RPMI7951 (cell line): ENCODE data around the gene CCDC33. TPM values are rescaled to one million over a fixed set of nuclear protein-coding genes. Genes with fewer than 3 reads are reported as not detected.
A peak's percentile ranks its signal among the peaks of the same experiment; 100 is the strongest.

Experiments used
- DNase-seq: peaks from one replicate; pipeline ENCODE4 v3.0.0-alpha.2; 2012; ENCODE audit warnings: low read depth
- total RNA-seq: library from RNA; depleted of rRNA; stranded (reverse); fragments of >200 nt; shearing (Covaris generic); gene quantifications from 2 replicates; pipeline ENCODE4 v1.2.3, GENCODE V29; 2014

CCDC33 gene
- total RNA-seq, 1 experiment from 2014 or later, result 1.1 TPM

GRCh38 chr15:74311734-74312444 is 75.8 kb downstream of the CCDC33 start:
- DNase-seq, result peak; percentile 70

GRCh38 chr15:74312445-74313007 is 76.4 kb downstream of the CCDC33 start:
- no peak for DNase-seq

- DNase-seq, result no peak
Measured at GRCh38 chr15:74313889-74314288, 77.8 kb downstream of the CCDC33 start.

GRCh38 chr15:74314795-74315438 is 78.8 kb downstream of the CCDC33 start:
- peak; percentile 56 for DNase-seq

- peak; percentile 50 for DNase-seq
Measured at GRCh38 chr15:74315626-74316025, 79.5 kb downstream of the CCDC33 start.

- DNase-seq, result no peak
Measured at GRCh38 chr15:74316141-74316540, 80.0 kb downstream of the CCDC33 start.

- peak; percentile 96 for DNase-seq
Measured at GRCh38 chr15:74317820-74318375, 81.8 kb downstream of the CCDC33 start.

- peak; percentile 48 for DNase-seq
Measured at GRCh38 chr15:74318376-74319137, 82.4 kb downstream of the CCDC33 start.

GRCh38 chr15:74319138-74319460 is 83.0 kb downstream of the CCDC33 start:
- DNase-seq, result no peak

GRCh38 chr15:74319596-74320351 is 83.6 kb downstream of the CCDC33 start:
- DNase-seq, result peak; percentile 27

- peak; percentile 68 for DNase-seq
Measured at GRCh38 chr15:74320352-74321247, 84.5 kb downstream of the CCDC33 start.

GRCh38 chr15:74322558-74323180 is 86.5 kb downstream of the CCDC33 start:
- peak; percentile 62 for DNase-seq

GRCh38 chr15:74324714-74325113 is 88.6 kb downstream of the CCDC33 start:
- no peak for DNase-seq

GRCh38 chr15:74326746-74327145 is 90.6 kb downstream of the CCDC33 start:
- DNase-seq, result peak; percentile 49

GRCh38 chr15:74327756-74328155 is 91.6 kb downstream of the CCDC33 start:
- no peak for DNase-seq

GRCh38 chr15:74328331-74329056 is 92.4 kb downstream of the CCDC33 start:
- DNase-seq, result no peak

GRCh38 chr15:74330861-74331408 is 94.8 kb downstream of the CCDC33 start:
- DNase-seq, result no peak

- DNase-seq, result no peak
Measured at GRCh38 chr15:74332011-74332410, 95.9 kb downstream of the CCDC33 start.

GRCh38 chr15:74332611-74333010 is 96.5 kb downstream of the CCDC33 start:
- DNase-seq, result no peak
